ENCODE measurements around the gene WIPF3. TPM values are rescaled to one million over a fixed set of nuclear protein-coding genes. Genes with fewer than 3 reads are reported as not detected.

Gene WIPF3
- total and polyA plus RNA-seq, 2 experiments from 2014 or later = 1.4 to 2.8 TPM

DNA sequence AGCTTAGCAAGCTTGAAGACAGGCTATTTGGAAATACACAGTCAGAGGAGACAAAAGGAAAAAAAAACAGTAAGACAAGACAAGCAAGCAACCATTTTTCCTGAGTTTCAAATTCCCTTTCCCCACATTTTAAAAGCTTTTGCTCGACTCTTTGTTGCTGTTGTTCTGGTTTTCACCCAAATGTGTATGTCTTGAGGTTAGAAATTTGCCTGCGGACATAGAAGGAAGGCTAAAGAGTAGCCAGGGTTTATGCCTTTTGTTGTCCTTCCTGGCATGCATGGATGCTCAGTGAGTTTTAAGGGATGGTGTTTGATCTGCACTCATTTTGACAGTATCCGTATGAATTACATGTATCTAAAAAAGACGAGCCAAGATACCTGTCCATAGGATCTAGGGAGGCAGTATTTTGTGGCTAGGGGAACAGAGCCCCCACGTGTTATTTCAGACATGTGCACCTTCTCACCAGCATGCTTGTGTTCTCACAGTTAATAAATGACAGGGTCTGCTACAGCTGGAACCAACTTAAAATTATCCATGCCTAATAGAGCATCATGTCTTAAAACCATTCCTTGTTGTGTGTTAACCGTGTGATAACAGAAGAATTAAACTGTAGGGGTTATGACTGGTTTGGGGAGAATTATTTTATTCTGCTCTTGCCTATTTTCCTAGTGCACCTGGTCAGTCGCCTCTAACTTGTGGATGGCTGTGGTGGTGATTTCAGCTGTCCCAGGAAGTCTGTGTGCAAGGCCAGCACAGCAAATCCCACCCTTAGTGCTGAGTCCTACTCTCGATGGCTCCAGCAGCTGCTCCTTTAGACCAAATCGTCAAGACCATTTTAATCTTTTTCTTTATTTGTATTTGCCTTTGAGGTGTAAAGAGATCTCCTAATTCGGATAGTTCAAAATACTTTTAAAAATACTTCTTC, 9.1 kb downstream of the WIPF3 start:
- TF ChIP-seq, protein P1, sequence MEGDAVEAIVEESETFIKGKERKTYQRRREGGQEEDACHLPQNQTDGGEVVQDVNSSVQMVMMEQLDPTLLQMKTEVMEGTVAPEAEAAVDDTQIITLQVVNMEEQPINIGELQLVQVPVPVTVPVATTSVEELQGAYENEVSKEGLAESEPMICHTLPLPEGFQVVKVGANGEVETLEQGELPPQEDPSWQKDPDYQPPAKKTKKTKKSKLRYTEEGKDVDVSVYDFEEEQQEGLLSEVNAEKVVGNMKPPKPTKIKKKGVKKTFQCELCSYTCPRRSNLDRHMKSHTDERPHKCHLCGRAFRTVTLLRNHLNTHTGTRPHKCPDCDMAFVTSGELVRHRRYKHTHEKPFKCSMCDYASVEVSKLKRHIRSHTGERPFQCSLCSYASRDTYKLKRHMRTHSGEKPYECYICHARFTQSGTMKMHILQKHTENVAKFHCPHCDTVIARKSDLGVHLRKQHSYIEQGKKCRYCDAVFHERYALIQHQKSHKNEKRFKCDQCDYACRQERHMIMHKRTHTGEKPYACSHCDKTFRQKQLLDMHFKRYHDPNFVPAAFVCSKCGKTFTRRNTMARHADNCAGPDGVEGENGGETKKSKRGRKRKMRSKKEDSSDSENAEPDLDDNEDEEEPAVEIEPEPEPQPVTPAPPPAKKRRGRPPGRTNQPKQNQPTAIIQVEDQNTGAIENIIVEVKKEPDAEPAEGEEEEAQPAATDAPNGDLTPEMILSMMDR (IDR thresholded peaks at IDR 0.05; ENCODE audit: low read depth, low read length) = no peak
- peaks cover 42% of the 10 kb centered on the region for H3K27me3 ChIP-seq
- H3K36me3 ChIP-seq = no peaks in the 10 kb centered on the region
- no peak overlapping the region for H3K4me3 ChIP-seq
- no peaks in the 10 kb centered on the region for H3K9me3 ChIP-seq (ENCODE audit: low read depth)
- DNase-seq (ENCODE audit: low read depth in 1 of 2, low spot score in 1 of 2) = no peak
- H3K27ac ChIP-seq = no peak overlapping the region
- H3K4me1 ChIP-seq (ENCODE audit: low read depth) = no peaks in the 10 kb centered on the region

DNA sequence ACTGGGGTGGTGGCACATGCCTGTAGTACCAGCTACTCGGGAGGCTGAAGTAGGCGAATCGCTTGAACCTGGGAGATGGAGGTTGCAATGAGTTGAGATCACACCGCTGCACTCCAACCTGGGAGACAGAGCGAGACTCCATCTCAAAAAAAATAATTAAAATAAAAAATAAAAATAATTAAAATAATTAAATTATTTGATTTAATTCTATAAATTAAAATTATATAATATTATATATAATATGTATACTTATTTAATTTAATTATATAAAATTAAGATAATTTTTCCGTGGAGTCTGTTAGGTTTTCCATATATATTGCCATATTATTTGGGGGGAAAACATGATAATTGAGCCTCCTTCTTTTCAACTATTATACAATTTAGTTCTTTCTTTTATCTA, 12.0 kb downstream of the WIPF3 start:
- no peak overlapping the region for H3K27ac ChIP-seq
- TF ChIP-seq, protein P1 (IDR thresholded peaks at IDR 0.05; ENCODE audit: low read depth, low read length) = no peak
- no peaks in the 10 kb centered on the region for H3K4me1 ChIP-seq (ENCODE audit: low read depth)
- no peaks in the 10 kb centered on the region for H3K9me3 ChIP-seq (ENCODE audit: low read depth)
- H3K27me3 ChIP-seq = peaks cover 18% of the 10 kb centered on the region
- no peak overlapping the region for H3K4me3 ChIP-seq
- no peak for DNase-seq (ENCODE audit: low read depth in 1 of 2, low spot score in 1 of 2)
- H3K36me3 ChIP-seq = no peaks in the 10 kb centered on the region

DNA sequence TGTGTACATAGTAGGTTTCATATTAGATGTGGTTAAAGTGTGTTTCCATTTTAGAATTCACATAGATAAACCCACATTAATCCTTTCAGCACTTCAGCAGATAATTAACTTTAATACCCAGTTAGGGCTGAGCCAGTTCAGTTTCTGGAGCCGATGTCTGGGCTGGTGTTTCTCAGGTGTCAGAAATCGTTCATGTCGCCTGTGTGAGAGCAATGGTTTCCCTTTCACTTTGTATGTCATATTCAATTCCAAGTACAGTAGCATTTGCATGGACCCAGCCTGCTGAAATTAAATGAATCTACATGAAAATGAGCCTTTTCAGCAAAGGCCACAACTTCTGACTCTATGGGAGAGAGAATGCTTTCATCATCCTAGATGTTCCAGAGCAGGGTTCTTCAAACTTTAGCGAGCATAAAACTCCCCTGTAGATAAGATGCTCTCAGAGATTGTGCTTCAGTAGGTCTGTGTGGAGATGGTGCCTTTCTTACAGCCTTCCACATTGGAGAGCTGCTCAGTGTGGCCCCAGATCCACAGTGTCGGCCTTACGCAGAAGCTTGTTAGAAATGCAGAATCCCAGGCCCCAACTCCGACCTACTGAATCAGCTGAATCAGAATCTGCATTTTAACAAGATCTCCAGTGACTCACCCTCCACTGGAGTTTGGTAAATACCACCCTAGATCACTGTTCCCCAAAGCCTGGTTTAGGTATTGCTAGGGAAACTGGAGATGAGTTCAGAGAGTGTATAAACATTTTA, 19.6 kb downstream of the WIPF3 start:
- Histone ChIP-seq H3K4me3 (no peak overlapping the region), H3K27ac (no peak overlapping the region), H3K4me1 (ENCODE audit: low read depth) (peaks cover 7% of the 10 kb centered on the region), H3K9me3 (ENCODE audit: low read depth) (no peaks in the 10 kb centered on the region), H3K36me3 (no peaks in the 10 kb centered on the region), H3K27me3 (peaks cover 3% of the 10 kb centered on the region)
- TF ChIP-seq, protein P1 (IDR thresholded peaks at IDR 0.05; ENCODE audit: low read depth, low read length) = no peak
- DNase-seq (ENCODE audit: low read depth in 1 of 2, low spot score in 1 of 2) = peak in 1 of 2 donors; percentile 44

DNA sequence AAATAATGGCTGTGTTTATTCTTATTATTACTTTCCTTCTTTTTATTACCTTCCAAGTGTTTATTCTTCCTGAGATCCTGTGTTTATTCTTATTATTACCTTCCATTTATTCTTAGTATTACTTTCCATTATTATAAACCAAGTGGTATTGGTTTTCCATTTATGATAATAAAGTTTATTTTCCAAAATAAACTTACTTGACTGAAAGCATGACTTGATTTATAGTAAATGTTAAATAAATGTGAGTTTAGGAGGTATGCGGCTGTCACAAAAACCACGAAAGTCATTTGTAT, 20.2 kb downstream of the WIPF3 start:
- H3K9me3 ChIP-seq (ENCODE audit: low read depth) = no peaks in the 10 kb centered on the region
- H3K4me3 ChIP-seq = no peak overlapping the region
- peaks cover 3% of the 10 kb centered on the region for H3K27me3 ChIP-seq
- TF ChIP-seq, protein P1 (IDR thresholded peaks at IDR 0.05; ENCODE audit: low read depth, low read length) = no peak
- H3K36me3 ChIP-seq = no peaks in the 10 kb centered on the region
- DNase-seq (ENCODE audit: low read depth in 1 of 2, low spot score in 1 of 2) = no peak
- no peak overlapping the region for H3K27ac ChIP-seq
- H3K4me1 ChIP-seq (ENCODE audit: low read depth) = peaks cover 7% of the 10 kb centered on the region

DNA sequence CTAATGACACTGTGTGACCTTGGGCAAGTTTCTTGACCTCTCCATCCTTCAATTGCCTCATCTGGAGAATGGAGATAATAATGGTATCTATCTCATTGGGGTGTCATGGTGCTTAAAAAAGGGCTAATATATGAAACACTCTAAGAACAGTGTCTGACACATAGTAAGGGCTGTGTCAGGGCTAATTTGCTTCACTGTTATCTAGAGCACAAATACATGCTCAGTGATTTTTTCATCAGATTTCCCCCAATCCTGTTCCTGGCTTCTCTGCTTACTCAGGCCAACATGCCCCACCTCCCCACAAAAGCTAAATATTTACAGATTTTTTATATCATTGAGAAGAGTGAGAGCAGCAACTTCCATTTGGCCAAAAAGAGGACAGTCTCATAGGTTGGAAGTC, 20.6 kb downstream of the WIPF3 start:
- Histone ChIP-seq H3K36me3 (no peaks in the 10 kb centered on the region), H3K27ac (no peak overlapping the region), H3K4me3 (no peak overlapping the region), H3K27me3 (peaks cover 3% of the 10 kb centered on the region), H3K9me3 (ENCODE audit: low read depth) (no peaks in the 10 kb centered on the region), H3K4me1 (ENCODE audit: low read depth) (peaks cover 7% of the 10 kb centered on the region)
- DNase-seq (ENCODE audit: low read depth in 1 of 2, low spot score in 1 of 2) = no peak
- TF ChIP-seq, protein P1 (IDR thresholded peaks at IDR 0.05; ENCODE audit: low read depth, low read length) = no peak
